HG02970 (cell line): ENCODE data around the gene UCKL1.
"Not testable (repeated sequence)": the region's sequence is repeated elsewhere in the genome, so short reads cannot be mapped to it uniquely, and the experiment has no call there.

ENCODE experiments used
- ATAC-seq: cut with Tn5 transposase; IDR thresholded peaks from one replicate; pipeline ENCODE4 v1.9.1; 2021; ENCODE audit warnings: mild to moderate bottlenecking, moderate library complexity, moderate number of reproducible peaks; ENCODE audit not compliant: unreplicated experiment, low FRiP score

UCKL1 gene

GRCh38 chr20:63955827-63956663, at the start of gene UCKL1:
UCKL1 (minus strand) TSS chr20:63956416; CDS start chr20:63956372, 44 bp downstream.
- peak; percentile 65 for ATAC-seq

GRCh38 chr20:64005394-64005793, 49.2 kb upstream of the UCKL1 start:
- ATAC-seq: no peak

- no peak for ATAC-seq
Measured at GRCh38 chr20:64003960-64004725, 47.9 kb upstream of the UCKL1 start.

GRCh38 chr20:64001607-64002011, 45.4 kb upstream of the UCKL1 start:
- ATAC-seq: no peak

GRCh38 chr20:64000906-64001305, 44.7 kb upstream of the UCKL1 start:
- ATAC-seq: no peak

- no peak for ATAC-seq
Measured at GRCh38 chr20:63982937-63983336, 26.7 kb upstream of the UCKL1 start.

- ATAC-seq: peak; percentile 62
Measured at GRCh38 chr20:63980806-63981728, 24.9 kb upstream of the UCKL1 start, which contains the start of gene PRPF6. PRPF6 (plus strand) TSS chr20:63981132; CDS start chr20:63981246, 114 bp downstream.

GRCh38 chr20:63980317-63980805, 24.1 kb upstream of the UCKL1 start:
- peak; percentile 18 for ATAC-seq

GRCh38 chr20:63979557-63980316, 23.5 kb upstream of the UCKL1 start, which contains the start of gene SAMD10:
SAMD10 (minus strand) TSS chr20:63979642; CDS start chr20:63979467, 175 bp downstream.
- ATAC-seq: peak; percentile 26

- no peak for ATAC-seq
Measured at GRCh38 chr20:63979229-63979556, 23.0 kb upstream of the UCKL1 start.

GRCh38 chr20:63978319-63979228, 22.4 kb upstream of the UCKL1 start:
- ATAC-seq: no peak

- no peak for ATAC-seq
Measured at GRCh38 chr20:63977739-63978276, 21.6 kb upstream of the UCKL1 start.

- no peak for ATAC-seq
Measured at GRCh38 chr20:63976980-63977738, 20.9 kb upstream of the UCKL1 start.

- not testable (repeated sequence) for ATAC-seq
Measured at GRCh38 chr20:63976511-63976910, 20.3 kb upstream of the UCKL1 start.

- ATAC-seq: no peak
Measured at GRCh38 chr20:63974402-63975200, 18.4 kb upstream of the UCKL1 start.

- peak; percentile 37 for ATAC-seq
Measured at GRCh38 chr20:63973636-63974401, 17.6 kb upstream of the UCKL1 start.
